GM12878 (cell line): ENCODE measurements around the gene OR7A5. TPM values are rescaled to one million over a fixed set of nuclear protein-coding genes. Genes with fewer than 3 reads are reported as not detected.
"Not testable (repeated sequence)": the region's sequence is repeated elsewhere in the genome, so short reads cannot be mapped to it uniquely, and the experiment has no call there.

Experiments used
- ATAC-seq: fragments of 200-7000 bp; cut with Tn5 transposase; 3 replicates; pipeline ENCODE4 v1.9.1; 2020; ENCODE audit warnings: mild to moderate bottlenecking, moderate library complexity
- BruUV-seq: library from RNA; stranded (reverse); fragments of 400-500 nt; replicated peaks from 2 replicates; lab custom pipeline; 2021; lab: Mats Ljungman, UMichigan
- CTCF ChIA-PET: fragments of 300-600 bp; sonication (Branson Sonifier 250); formaldehyde crosslinking; extraction: SDS; loops from one replicate; lab custom pipeline; 2021; ENCODE audit warnings: inconsistent platforms; lab: Yijun Ruan, JAX
- POLR2A ChIA-PET: fragments of 350-600 bp; formaldehyde crosslinking; extraction: SDS; loops from one replicate; lab custom pipeline; 2021; ENCODE audit warnings: inconsistent platforms; lab: Charles Lee
- RAD21 ChIA-PET: fragments of 300-600 bp; sonication (Branson Sonifier 250); formaldehyde crosslinking; loops from one replicate; lab custom pipeline; 2023; ENCODE audit warnings: antibody characterized with exemption; ENCODE audit not compliant: unreplicated experiment; lab: Charles Lee
- SMC1A ChIA-PET: fragments of 300-600 bp; sonication (Branson Sonifier 250); formaldehyde crosslinking; loops from one replicate; lab custom pipeline; 2023; ENCODE audit not compliant: unreplicated experiment, uncharacterized antibody; lab: Charles Lee
- DNase-seq: peaks from one replicate; pipeline ENCODE4 v3.0.0-alpha.2; 2011; ENCODE audit warnings: low read depth, low spot score
- FAIRE-seq: peaks from 3 replicates; lab custom pipeline; 2011; peaks lifted over from hg19 to GRCh38; lab: Jason Lieb, UNC
- H2AFZ ChIP-seq: 2 replicates; pipeline ENCODE4 v1.6.0; 2011; ENCODE audit warnings: low read depth, low read length, control low read depth; ENCODE audit not compliant: control insufficient read depth
- H3K27ac ChIP-seq: 2 replicates; pipeline ENCODE4 v1.5.1; 2011; ENCODE audit warnings: control low read depth; ENCODE audit not compliant: control insufficient read depth, insufficient read depth
- H3K27me3 ChIP-seq, 2 experiments: replicated peaks in 1 of 2; 2 replicates each; pipeline versions ENCODE4 v1.6.0 to v1.6.1; 2011; ENCODE audit warnings: low read length in 1 of 2; ENCODE audit not compliant: control insufficient read depth in 2 of 2, insufficient read depth in 2 of 2
- H3K36me3 ChIP-seq, 2 experiments: 2 replicates each; pipeline ENCODE4 v1.5.1; 2011; ENCODE audit warnings: low read length in 1 of 2; ENCODE audit not compliant: control insufficient read depth in 2 of 2, insufficient read depth in 2 of 2
- H3K4me1 ChIP-seq: 2 replicates; pipeline ENCODE4 v1.6.1; 2011; ENCODE audit warnings: mild to moderate bottlenecking, low read length, moderate library complexity, mixed read lengths; ENCODE audit not compliant: control insufficient read depth, insufficient read depth
- H3K4me2 ChIP-seq: 2 replicates; pipeline ENCODE4 v1.6.0; 2011; ENCODE audit warnings: control low read depth; ENCODE audit not compliant: control insufficient read depth, insufficient read depth
- H3K4me3 ChIP-seq: fragments of 200-600 bp; sonication (generic); 2 replicates; pipeline ENCODE4 v1.5.1; 2016
- H3K79me2 ChIP-seq: 2 replicates; pipeline ENCODE4 v1.6.0; 2011; ENCODE audit warnings: low read length; ENCODE audit not compliant: control insufficient read depth, insufficient read depth
- H3K9ac ChIP-seq: 2 replicates; pipeline ENCODE4 v1.8.0; 2011; ENCODE audit warnings: low read length, control low read depth, mixed read lengths; ENCODE audit not compliant: control insufficient read depth, insufficient read depth
- H3K9me3 ChIP-seq: replicated peaks from 3 replicates; pipeline ENCODE4 v1.5.1; 2011; ENCODE audit warnings: mild to moderate bottlenecking, low read length; ENCODE audit not compliant: control insufficient read depth, insufficient read depth
- H4K20me1 ChIP-seq: 2 replicates; pipeline ENCODE4 v1.6.0; 2011; ENCODE audit not compliant: control insufficient read depth, insufficient read depth
- BHLHE40 ChIP-seq, 2 experiments: fragments of 450-650 bp in 1 of 2; IDR thresholded peaks; 2 replicates each; pipeline ENCODE4 v1.6.1; 2011 to 2017; ENCODE audit warnings: low read depth in 2 of 2, borderline replicate concordance in 1 of 2, improper control_type of control experiment in 1 of 2, low read length in 1 of 2, mild to moderate bottlenecking in 1 of 2
- CHD2 ChIP-seq: IDR thresholded peaks from 2 replicates; pipeline ENCODE4 v1.6.1; 2011; ENCODE audit warnings: low read depth, low read length, improper control_type of control experiment, borderline replicate concordance
- EGR1 ChIP-seq, 2 experiments: IDR thresholded peaks; 1 replicate in 1 of 2; 2 replicates in 1 of 2; pipeline ENCODE4 v1.6.1; 2011 to 2012; ENCODE audit warnings: low read depth in 2 of 2, low read length in 2 of 2, borderline replicate concordance in 1 of 2, mild to moderate bottlenecking in 1 of 2, moderate library complexity in 1 of 2
- KDM1A ChIP-seq: fragments of 200-600 bp; sonication (generic); IDR thresholded peaks from 2 replicates; pipeline ENCODE4 v1.6.1; 2016; ENCODE audit warnings: borderline replicate concordance
- MAX ChIP-seq: IDR thresholded peaks from 2 replicates; pipeline ENCODE4 v1.6.1; 2012; ENCODE audit warnings: low read depth, low read length, improper control_type of control experiment
- MTA2 ChIP-seq: fragments of 450-650 bp; IDR thresholded peaks from 2 replicates; pipeline ENCODE4 v1.6.1; 2016; ENCODE audit warnings: low read depth, mild to moderate bottlenecking, moderate library complexity
- NFYA ChIP-seq: IDR thresholded peaks from 2 replicates; pipeline ENCODE4 v1.6.1; 2011; ENCODE audit warnings: low read depth, mild to moderate bottlenecking, low read length, improper control_type of control experiment, borderline replicate concordance
- NR2C2 ChIP-seq: IDR thresholded peaks from 2 replicates; pipeline ENCODE4 v1.6.1; 2011; ENCODE audit warnings: borderline replicate concordance, low read depth; ENCODE audit not compliant: control insufficient read depth, insufficient read length
- RBBP5 ChIP-seq: fragments of 200-600 bp; sonication (generic); conservative IDR thresholded peaks from 2 replicates; pipeline ENCODE4 v1.6.1; 2016
- SREBF2 ChIP-seq: IDR thresholded peaks from 2 replicates; pipeline ENCODE4 v1.6.1; 2012; ENCODE audit warnings: mild to moderate bottlenecking, low read length
- ZBTB11 ChIP-seq: fragments of 450-650 bp; formaldehyde crosslinking; IDR thresholded peaks from 2 replicates; pipeline ENCODE4 v1.5.0; 2022; ENCODE audit warnings: mild to moderate bottlenecking, missing genetic modification characterization
- ZBTB33 ChIP-seq: fragments of 450-650 bp; IDR thresholded peaks from 2 replicates; pipeline ENCODE4 v1.6.1; 2017; ENCODE audit warnings: mild to moderate bottlenecking
- WGBS: methylation state at CpG from one replicate; pipeline ENCODE4 v1.1.6; 2016; ENCODE audit warnings: low lambda C conversion rate; ENCODE audit not compliant: insufficient replicate concordance, insufficient coverage; ENCODE audit errors: missing lambda C conversion rate; 5-methylcytosine and 5-hydroxymethylcytosine counted together
- in situ Hi-C: fragments of 300-500 bp; cut with MboI; formaldehyde crosslinking; loops from 9 replicates; pipeline ENCODE4 v1.14.3; 2018; ENCODE audit warnings: mixed read lengths
- intact Hi-C: fragments of 100-400 bp; cut with micrococcal nuclease; formaldehyde crosslinking; loops from one replicate; pipeline ENCODE4 v1.14.2; 2022; ENCODE audit not compliant: unreplicated experiment
- polyA plus RNA-seq, 11 experiments: library from polyadenylated mRNA; depleted of rRNA in 4 of 11; unstranded in 6 of 11; stranded (reverse) in 5 of 11; fragments of >200 nt; fragmentation: Nextera tagmentation in 4 of 11; fragmentation: Illumina TruSeq in 1 of 11; extraction: Ambion mirVana in 4 of 11; extraction: Trizol in 1 of 11; gene quantifications; 1 replicate in 1 of 11; 2 replicates in 10 of 11; pipeline versions ENCODE4 v1.2.1 to v1.2.3, GENCODE V29; 2011 to 2016; ENCODE audit warnings: inconsistent platforms in 2 of 11, missing spikeins in 2 of 11, low read depth in 1 of 11
- total RNA-seq, 4 experiments: library from RNA; depleted of rRNA in 3 of 4; stranded (reverse); fragments of >200 nt in 3 of 4; fragmentation: Illumina TruSeq in 1 of 4; extraction: Trizol in 1 of 4; gene quantifications; 2 replicates each; pipeline versions ENCODE4 v1.2.1 to v1.2.3, GENCODE V29; 2013 to 2021

OR7A5 gene
- total and polyA plus RNA-seq, 10 of the 15 experiments (the other 5 are each of a cell fraction or from before 2014, with no cell fraction given): not detected

GRCh38 chr19:14795078-14795721 lies 39.8 kb downstream of the OR7A5 start:
- 53% methylated on average over 5 of the region's 5 CpGs for WGBS
- intact Hi-C loops: no loop called here
- POLR2A ChIA-PET: no interaction called here
- no peaks in the 10 kb centered on the region for H4K20me1 ChIP-seq
- DNase-seq: no peak
- BruUV-seq: no TSS peak
- H3K36me3 ChIP-seq: no peaks in the 10 kb centered on the region
- H2AFZ ChIP-seq: no peak overlapping the region
- TF ChIP-seq MTA2 (no peak), BHLHE40 (IDR thresholded peaks at IDR 0.05; ENCODE audit: borderline replicate concordance in 1 of 2, low read depth in 2 of 2, low read length in 1 of 2) (no peak), NFYA (no peak), CHD2 (no peak), KDM1A (no peak), EGR1 (IDR thresholded peaks at IDR 0.05; ENCODE audit: borderline replicate concordance in 1 of 2, low read depth in 2 of 2, low read length in 2 of 2) (no peak), NR2C2 (no peak), ZBTB11 (no peak), RBBP5 (no peak), ZBTB33 (no peak), MAX (no peak), SREBF2 (no peak)
- TF ChIP-seq, all 136 proteins: peak for 0
- H3K9ac ChIP-seq: no peak overlapping the region
- ATAC-seq: no peak
- no peak overlapping the region for H3K4me3 ChIP-seq
- no peak for FAIRE-seq
- SMC1A ChIA-PET: no interaction called here
- H3K4me1 ChIP-seq: no peaks in the 10 kb centered on the region
- H3K4me2 ChIP-seq: no peak overlapping the region
- no peaks in the 10 kb centered on the region; a peak in 1 of 4 replicates for H3K27me3 ChIP-seq
- H3K27ac ChIP-seq: no peak overlapping the region
- CTCF ChIA-PET: no interaction called here
- no peaks in the 10 kb centered on the region for H3K9me3 ChIP-seq
- RAD21 ChIA-PET: no interaction called here
- in situ Hi-C loops: no loop called here
- no peaks in the 10 kb centered on the region for H3K79me2 ChIP-seq

GRCh38 chr19:14792250-14792649 lies 42.7 kb downstream of the OR7A5 start:
- H3K9ac ChIP-seq, in situ Hi-C loops, intact Hi-C loops, H3K27ac ChIP-seq, H3K79me2 ChIP-seq, CTCF ChIA-PET, H3K27me3 ChIP-seq, FAIRE-seq, BruUV-seq, H3K4me3 ChIP-seq, H3K4me1 ChIP-seq, H3K9me3 ChIP-seq, H3K4me2 ChIP-seq, H3K36me3 ChIP-seq, RAD21 ChIA-PET, DNase-seq, ATAC-seq, POLR2A ChIA-PET, H2AFZ ChIP-seq, SMC1A ChIA-PET, H4K20me1 ChIP-seq: not testable (repeated sequence)
- 71% methylated on average over 6 of the region's 6 CpGs for WGBS
